Measurements from ENCODE around the gene FRMD4A.
"Not testable (repeated sequence)": the region's sequence is repeated elsewhere in the genome, so short reads cannot be mapped to it uniquely, and the experiment has no call there.

FRMD4A gene

GRCh38 chr10:13767676-13768178 is 563.0 kb downstream of the FRMD4A start:
- no peak for DNase-seq

- not testable (repeated sequence) for DNase-seq
Measured at GRCh38 chr10:13767148-13767547, 563.6 kb downstream of the FRMD4A start.

- no peak for DNase-seq
Measured at GRCh38 chr10:13765641-13766341, 564.9 kb downstream of the FRMD4A start.

GRCh38 chr10:13761490-13762091 is 569.1 kb downstream of the FRMD4A start:
- no peak for DNase-seq

GRCh38 chr10:13759168-13759567 is 571.6 kb downstream of the FRMD4A start:
- DNase-seq: no peak

DNA sequence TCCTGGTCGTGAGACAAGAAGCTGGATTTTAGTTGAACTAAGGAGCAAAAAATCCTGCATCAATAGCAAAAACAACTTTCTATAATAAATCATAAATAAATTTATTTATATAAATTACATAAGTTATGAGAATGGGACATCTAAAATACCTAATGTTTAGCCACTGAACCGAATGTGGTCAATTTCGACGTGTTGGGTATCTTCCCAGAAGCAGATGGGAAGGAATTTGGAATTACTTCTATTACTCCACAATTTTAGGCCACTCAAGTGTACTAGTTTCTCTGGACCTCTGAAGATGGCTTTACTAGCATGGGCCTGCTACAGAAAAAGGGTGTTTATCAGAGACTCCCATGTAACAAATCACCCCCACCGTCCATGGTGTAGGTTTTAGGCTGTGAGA is 572.0 kb downstream of the FRMD4A start:
- no peak for DNase-seq

GRCh38 chr10:13758312-13758711 is 572.4 kb downstream of the FRMD4A start:
- no peak for DNase-seq

- DNase-seq: no peak
Measured at GRCh38 chr10:13754277-13754676, 576.4 kb downstream of the FRMD4A start.

GRCh38 chr10:13751191-13751764 is 579.4 kb downstream of the FRMD4A start:
- no peak for DNase-seq

GRCh38 chr10:13750299-13751190 is 580.2 kb downstream of the FRMD4A start:
- DNase-seq: no peak

GRCh38 chr10:13745271-13745670 is 585.5 kb downstream of the FRMD4A start:
- no peak for DNase-seq

DNA sequence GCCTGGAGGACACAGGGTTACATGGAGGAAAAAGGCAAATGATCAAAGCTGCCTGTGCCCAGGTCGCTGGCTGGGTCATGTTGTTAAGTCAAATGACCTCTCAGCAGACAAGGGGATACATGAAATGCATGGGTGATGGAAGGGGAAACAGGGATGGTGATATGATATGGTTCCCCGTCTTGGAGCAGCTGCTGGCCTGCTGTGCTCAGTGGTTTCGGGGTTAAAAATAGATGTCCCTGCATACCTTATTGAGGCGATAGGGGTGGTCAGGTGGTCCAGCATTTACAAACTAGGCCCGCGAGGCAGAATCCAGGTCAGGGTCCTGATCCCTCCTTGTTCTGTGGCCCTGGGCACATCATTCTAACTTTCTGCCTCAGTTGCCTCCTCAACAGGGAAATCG is 586.8 kb downstream of the FRMD4A start:
- no peak for DNase-seq

DNA sequence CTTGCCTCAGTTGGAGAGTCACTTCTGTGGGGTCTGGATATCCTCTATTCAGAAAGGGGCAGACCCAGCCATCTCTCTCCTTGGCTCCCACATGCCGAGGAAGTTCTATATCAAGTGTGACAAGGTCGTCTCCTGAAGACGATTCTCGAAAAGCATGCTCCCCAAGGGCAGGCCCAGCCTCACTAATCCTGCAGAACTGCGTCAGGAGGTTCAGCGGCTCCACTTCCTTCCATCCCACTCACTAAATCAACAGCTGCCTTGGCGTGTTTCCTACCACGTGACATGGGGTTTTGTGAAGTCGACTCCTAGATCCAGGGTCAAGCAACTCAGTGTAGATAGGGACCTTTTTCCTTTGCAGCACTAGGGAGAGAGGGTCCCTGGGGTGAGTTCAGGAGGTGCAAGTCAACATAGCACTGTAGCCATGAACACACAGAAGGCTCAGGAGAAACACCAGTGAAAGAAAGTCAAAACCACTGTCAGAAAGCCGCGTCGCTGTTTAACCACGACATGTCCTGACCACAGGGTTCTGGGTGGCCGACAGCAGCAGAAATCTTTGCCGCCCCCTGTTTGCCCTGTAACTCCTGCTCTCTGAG is 587.5 kb downstream of the FRMD4A start:
- no peak for DNase-seq

GRCh38 chr10:13741438-13741837 is 589.3 kb downstream of the FRMD4A start:
- no peak for DNase-seq

DNA sequence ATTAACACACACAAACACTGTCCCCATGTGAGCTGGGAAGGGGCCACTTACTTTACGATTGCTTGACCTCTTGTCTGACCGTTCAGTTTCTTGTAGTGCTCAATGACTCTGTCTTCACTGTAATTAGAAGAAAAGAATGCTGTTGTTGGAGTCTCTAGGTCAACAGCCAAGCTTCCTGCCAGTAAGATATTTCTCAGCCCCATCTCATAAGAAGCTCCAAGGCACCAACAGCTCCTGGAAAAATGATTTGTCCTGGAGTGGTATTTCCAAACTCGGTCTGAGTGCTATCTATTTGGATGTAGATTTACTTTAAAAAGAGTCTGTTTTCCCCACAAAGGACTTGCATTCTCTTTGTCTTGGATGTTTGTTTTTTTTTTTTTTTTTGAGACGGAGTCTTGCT is 590.3 kb downstream of the FRMD4A start:
- DNase-seq: no peak

DNA sequence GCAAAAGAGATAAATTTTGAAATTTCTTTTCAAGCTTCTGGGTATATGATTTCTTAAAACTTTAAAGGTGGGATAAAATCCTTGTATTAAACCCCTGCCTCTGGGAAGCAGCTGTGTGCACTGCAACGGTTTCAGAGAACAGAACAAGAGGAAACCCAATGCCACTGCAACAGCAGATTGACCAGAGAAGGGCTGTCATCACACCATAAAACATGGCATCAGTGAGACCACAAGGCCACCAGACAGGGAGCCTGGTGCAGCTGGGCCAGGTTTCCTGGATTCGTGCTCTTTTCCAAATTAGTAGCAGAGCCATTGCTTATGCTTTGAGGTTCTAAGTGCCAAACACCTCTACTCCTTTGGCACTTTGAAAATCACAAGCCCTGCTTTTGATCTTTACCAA is 591.5 kb downstream of the FRMD4A start:
- DNase-seq: no peak

GRCh38 chr10:13736506-13736905 is 594.2 kb downstream of the FRMD4A start:
- no peak for DNase-seq

- DNase-seq: no peak
Measured at GRCh38 chr10:13734151-13734550, 596.6 kb downstream of the FRMD4A start.

DNA sequence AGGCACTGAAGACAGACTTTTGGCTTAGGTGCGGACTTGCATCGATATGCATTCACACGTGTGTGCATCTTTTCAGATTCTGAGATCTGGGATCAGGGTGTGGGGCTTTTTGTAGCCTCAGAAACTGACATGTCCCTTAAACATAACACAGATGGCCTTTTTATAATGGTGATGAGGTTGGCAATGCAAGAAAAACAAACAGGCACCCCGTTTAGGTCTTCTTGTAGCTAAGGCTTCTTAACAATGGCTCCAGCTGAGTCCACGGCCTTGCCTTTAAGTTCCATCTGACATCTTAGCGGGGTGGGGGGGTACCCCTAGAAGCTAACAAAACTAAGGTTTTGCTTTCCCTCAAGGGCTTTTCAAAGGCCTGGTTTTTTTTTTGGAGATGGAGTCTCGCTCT is 597.7 kb downstream of the FRMD4A start:
- DNase-seq: no peak

DNA sequence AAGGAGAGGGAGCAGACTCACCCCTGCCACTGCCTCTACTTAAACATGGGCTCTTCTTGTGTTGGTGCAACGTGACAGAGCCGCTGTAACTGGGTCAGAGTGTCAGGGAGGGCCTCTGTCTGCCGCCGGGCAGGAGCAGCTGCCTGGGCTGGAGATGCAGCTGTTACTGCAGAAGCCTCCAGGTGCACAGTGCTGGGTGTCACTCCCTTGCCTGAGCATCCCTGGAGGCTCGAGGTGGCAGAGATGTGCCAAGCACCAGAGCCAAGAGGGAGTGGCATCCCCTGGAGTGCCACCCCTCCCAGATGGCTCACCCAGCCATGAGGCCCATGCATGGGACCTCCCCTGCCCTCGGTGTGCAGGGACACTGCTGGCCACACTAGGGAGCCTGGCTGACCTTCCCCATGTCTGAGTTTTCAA is 598.3 kb downstream of the FRMD4A start:
- no peak for DNase-seq

- DNase-seq: no peak
Measured at GRCh38 chr10:13731799-13732198, 598.9 kb downstream of the FRMD4A start.

- no peak for DNase-seq
Measured at GRCh38 chr10:13730956-13731355, 599.8 kb downstream of the FRMD4A start.

DNA sequence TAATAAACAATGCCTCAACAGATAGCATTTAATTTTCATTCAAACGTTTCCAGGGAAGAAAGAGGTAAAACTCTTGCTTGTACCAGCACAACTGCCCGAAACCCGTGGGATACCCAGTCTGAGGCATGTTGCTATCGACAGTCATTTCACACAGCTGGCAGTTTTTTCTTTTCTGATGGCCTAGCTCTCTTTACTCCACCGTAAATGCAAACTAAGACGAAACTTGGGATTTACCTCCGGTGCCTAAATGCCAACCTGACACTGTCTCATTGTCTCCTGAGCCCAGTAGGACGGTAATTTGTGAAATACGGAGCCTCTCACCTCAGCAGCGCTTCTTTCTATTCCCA is 600.4 kb downstream of the FRMD4A start:
- DNase-seq: no peak

Data from CD4-positive, alpha-beta T cell treated with Interleukin-15 for 1 hour (primary cell).